HEK293 (cell line): Measurements from ENCODE around the gene TMEM236.

Source experiments
- PATZ1 ChIP-seq: fragments of 450-650 bp; formaldehyde crosslinking; IDR thresholded peaks from 2 replicates; pipeline ENCODE4 v1.5.1; 2016; ENCODE audit warnings: missing biosample characterization, missing genetic modification characterization
- YY2 ChIP-seq: fragments of 450-650 bp; formaldehyde crosslinking; IDR thresholded peaks from 2 replicates; pipeline ENCODE4 v1.5.1; 2016; ENCODE audit warnings: missing biosample characterization, missing genetic modification characterization
- ZBTB21 ChIP-seq: fragments of 450-650 bp; formaldehyde crosslinking; IDR thresholded peaks from 2 replicates; pipeline ENCODE4 v1.5.1; 2017; ENCODE audit warnings: missing biosample characterization, missing genetic modification characterization
- ZNF148 ChIP-seq: fragments of 450-650 bp; formaldehyde crosslinking; IDR thresholded peaks from 2 replicates; pipeline ENCODE4 v1.5.0; 2017; ENCODE audit warnings: missing biosample characterization, missing genetic modification characterization, borderline replicate concordance
- ZNF274 ChIP-seq, 2 experiments: fragments of 200-500 bp in 1 of 2; fragments of 450-650 bp in 1 of 2; sonication (Bioruptor generic) in 1 of 2; formaldehyde crosslinking in 1 of 2; IDR thresholded peaks; 2 replicates each; pipeline versions ENCODE4 v1.5.1 to v1.6.1; 2014 to 2016; ENCODE audit warnings: borderline replicate concordance in 1 of 2, inconsistent platforms in 1 of 2, low read length in 1 of 2, missing biosample characterization in 1 of 2, missing genetic modification characterization in 1 of 2
- ZNF433 ChIP-seq: fragments of 450-650 bp; formaldehyde crosslinking; IDR thresholded peaks from 2 replicates; pipeline ENCODE4 v1.5.1; 2016; ENCODE audit warnings: missing biosample characterization, missing genetic modification characterization, low read depth
- ZNF544 ChIP-seq: fragments of 450-650 bp; formaldehyde crosslinking; IDR thresholded peaks from 2 replicates; pipeline ENCODE4 v1.5.0; 2017; ENCODE audit warnings: missing biosample characterization, missing genetic modification characterization
- ZNF658 ChIP-seq: fragments of 450-650 bp; formaldehyde crosslinking; IDR thresholded peaks from 2 replicates; pipeline ENCODE4; 2016; ENCODE audit warnings: missing biosample characterization, missing genetic modification characterization
- ZNF660 ChIP-seq: fragments of 450-650 bp; IDR thresholded peaks from 2 replicates; pipeline ENCODE4 v1.5.1; 2018; ENCODE audit warnings: missing biosample characterization, mild to moderate bottlenecking, missing genetic modification characterization
- TF ChIP-seq, protein P1 (sequence below): fragments of 450-650 bp; formaldehyde crosslinking; IDR thresholded peaks from 2 replicates; pipeline ENCODE4 v1.5.1; 2016; ENCODE audit warnings: missing biosample characterization, missing genetic modification characterization
- TF ChIP-seq, protein P2 (sequence below): fragments of 450-650 bp; formaldehyde crosslinking; IDR thresholded peaks from 2 replicates; pipeline ENCODE4 v1.5.1; 2016; ENCODE audit warnings: missing biosample characterization, missing genetic modification characterization
- TF ChIP-seq, protein P3 (sequence below): fragments of 450-650 bp; formaldehyde crosslinking; IDR thresholded peaks from 2 replicates; pipeline ENCODE4 v1.5.1; 2017; ENCODE audit warnings: missing biosample characterization, missing genetic modification characterization

- TF ChIP-seq ZBTB21 (no peak), ZNF433 (tag by site-specific recombination) (no peak), ZNF658 (tag by site-specific recombination) (no peak), ZNF148 (no peak), ZNF544 (tag by site-specific recombination) (no peak), ZNF660 (no peak), ZNF274 (IDR thresholded peaks at IDR 0.05; ENCODE audit: low read length) (no peak), ZNF274 (tag by site-specific recombination; IDR thresholded peaks at IDR 0.05; ENCODE audit: borderline replicate concordance) (no peak), YY2 (no peak), PATZ1 (tag by site-specific recombination) (no peak)
- TF ChIP-seq, protein P1, sequence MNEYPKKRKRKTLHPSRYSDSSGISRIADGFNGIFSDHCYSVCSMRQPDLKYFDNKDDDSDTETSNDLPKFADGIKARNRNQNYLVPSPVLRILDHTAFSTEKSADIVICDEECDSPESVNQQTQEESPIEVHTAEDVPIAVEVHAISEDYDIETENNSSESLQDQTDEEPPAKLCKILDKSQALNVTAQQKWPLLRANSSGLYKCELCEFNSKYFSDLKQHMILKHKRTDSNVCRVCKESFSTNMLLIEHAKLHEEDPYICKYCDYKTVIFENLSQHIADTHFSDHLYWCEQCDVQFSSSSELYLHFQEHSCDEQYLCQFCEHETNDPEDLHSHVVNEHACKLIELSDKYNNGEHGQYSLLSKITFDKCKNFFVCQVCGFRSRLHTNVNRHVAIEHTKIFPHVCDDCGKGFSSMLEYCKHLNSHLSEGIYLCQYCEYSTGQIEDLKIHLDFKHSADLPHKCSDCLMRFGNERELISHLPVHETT (tag by site-specific recombination): no peak
- TF ChIP-seq, protein P2, sequence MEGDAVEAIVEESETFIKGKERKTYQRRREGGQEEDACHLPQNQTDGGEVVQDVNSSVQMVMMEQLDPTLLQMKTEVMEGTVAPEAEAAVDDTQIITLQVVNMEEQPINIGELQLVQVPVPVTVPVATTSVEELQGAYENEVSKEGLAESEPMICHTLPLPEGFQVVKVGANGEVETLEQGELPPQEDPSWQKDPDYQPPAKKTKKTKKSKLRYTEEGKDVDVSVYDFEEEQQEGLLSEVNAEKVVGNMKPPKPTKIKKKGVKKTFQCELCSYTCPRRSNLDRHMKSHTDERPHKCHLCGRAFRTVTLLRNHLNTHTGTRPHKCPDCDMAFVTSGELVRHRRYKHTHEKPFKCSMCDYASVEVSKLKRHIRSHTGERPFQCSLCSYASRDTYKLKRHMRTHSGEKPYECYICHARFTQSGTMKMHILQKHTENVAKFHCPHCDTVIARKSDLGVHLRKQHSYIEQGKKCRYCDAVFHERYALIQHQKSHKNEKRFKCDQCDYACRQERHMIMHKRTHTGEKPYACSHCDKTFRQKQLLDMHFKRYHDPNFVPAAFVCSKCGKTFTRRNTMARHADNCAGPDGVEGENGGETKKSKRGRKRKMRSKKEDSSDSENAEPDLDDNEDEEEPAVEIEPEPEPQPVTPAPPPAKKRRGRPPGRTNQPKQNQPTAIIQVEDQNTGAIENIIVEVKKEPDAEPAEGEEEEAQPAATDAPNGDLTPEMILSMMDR (tag by site-specific recombination): no peak
- TF ChIP-seq, protein P3, sequence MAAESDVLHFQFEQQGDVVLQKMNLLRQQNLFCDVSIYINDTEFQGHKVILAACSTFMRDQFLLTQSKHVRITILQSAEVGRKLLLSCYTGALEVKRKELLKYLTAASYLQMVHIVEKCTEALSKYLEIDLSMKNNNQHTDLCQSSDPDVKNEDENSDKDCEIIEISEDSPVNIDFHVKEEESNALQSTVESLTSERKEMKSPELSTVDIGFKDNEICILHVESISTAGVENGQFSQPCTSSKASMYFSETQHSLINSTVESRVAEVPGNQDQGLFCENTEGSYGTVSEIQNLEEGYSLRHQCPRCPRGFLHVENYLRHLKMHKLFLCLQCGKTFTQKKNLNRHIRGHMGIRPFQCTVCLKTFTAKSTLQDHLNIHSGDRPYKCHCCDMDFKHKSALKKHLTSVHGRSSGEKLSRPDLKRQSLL (tag by site-specific recombination): no peak
These were observed 6.2 kb downstream of the TMEM236 start for GRCh38 chr10:17758200-17758599.
